ENCODE measurements around the gene GPRIN2. TPM values are rescaled to one million over a fixed set of nuclear protein-coding genes. Genes with fewer than 3 reads are reported as not detected.

The GPRIN2 gene
- total and polyA plus RNA-seq, 4 donors = 17.7 to 36.5 (median 29.1) TPM

DNA sequence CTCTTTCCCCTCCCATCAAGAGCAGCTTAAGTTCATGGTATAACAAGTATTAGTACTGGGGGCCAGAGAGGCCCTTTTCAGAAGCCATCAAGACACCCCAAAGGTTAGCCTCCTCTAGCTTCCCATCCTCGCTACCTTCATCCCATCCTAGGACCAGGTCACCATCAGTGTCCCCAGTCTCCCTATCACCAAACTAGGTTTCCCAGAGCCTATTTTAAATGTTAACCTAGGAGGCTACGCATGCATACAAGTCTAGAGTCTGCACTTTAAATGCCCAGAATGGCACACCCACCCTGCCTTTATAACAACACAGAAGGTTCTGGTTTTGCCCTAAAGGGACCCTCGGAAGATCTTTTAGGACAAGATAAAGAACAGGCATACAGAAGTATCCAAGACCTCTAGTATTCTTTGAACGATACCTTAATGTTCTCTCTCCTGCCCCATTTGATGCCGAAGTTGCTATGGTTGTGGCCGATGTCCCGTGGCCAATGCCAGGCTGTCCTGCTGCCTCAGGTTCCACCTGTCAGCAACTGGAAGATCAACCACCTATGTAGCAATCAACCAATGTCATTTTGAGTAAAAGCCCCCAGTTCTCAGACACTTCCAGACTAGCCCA lies 2.2 kb downstream of the GPRIN2 start:
- Histone ChIP-seq H3K4me1 (ENCODE audit: control insufficient read depth in 5 of 5, insufficient read depth in 5 of 5, low read length in 5 of 5) (peaks cover 0 to 14% (median 0%) of the 10 kb centered on the region in 5 donors), H3K27me3 (ENCODE audit: control insufficient read depth in 3 of 3, insufficient read depth in 3 of 3, low read length in 2 of 3) (peaks cover 0 to 10% (median 10%) of the 10 kb centered on the region in 3 donors), H3K36me3 (ENCODE audit: control insufficient read depth in 4 of 4, insufficient read depth in 4 of 4, low read length in 4 of 4) (peaks cover 0 to 4% (median 0%) of the 10 kb centered on the region in 4 donors), H3K27ac (ENCODE audit: low read depth in 1 of 2, low read length in 1 of 2) (no peak overlapping the region), H3K9me3 (ENCODE audit: control insufficient read depth in 4 of 4, insufficient read depth in 3 of 4, low read length in 3 of 4) (peaks cover 0 to 3% (median 0%) of the 10 kb centered on the region in 4 donors), H3K9ac (ENCODE audit: insufficient read depth in 1 of 2, low read length in 2 of 2) (no peak overlapping the region), H3K4me3 (no peak overlapping the region)
- TF ChIP-seq CTCF (IDR thresholded peaks at IDR 0.05; ENCODE audit: control extremely low read depth, extremely low read depth) = no peak
- no peak for ATAC-seq (ENCODE audit: insufficient read depth, low FRiP score)
- no peak for DNase-seq
- 91 to 92% methylated on average over 7 of the region's 7 CpGs for WGBS, 2 donors

- peaks cover 0 to 3% (median 0%) of the 10 kb centered on the region in 4 donors for H3K9me3 ChIP-seq (ENCODE audit: control insufficient read depth in 4 of 4, insufficient read depth in 3 of 4, low read length in 3 of 4)
- peak in 1 of 3 donors; percentile 18 for DNase-seq
- H3K27ac ChIP-seq (ENCODE audit: low read depth in 1 of 2, low read length in 1 of 2) = no peak overlapping the region
- no peak for ATAC-seq (ENCODE audit: insufficient read depth, low FRiP score)
- H3K4me3 ChIP-seq = no peak overlapping the region
- H3K9ac ChIP-seq (ENCODE audit: insufficient read depth in 1 of 2, low read length in 2 of 2) = peak overlapping the region in 1 of 2 donors; percentile 16
- 78 to 89% methylated on average over 2 of the region's 2 CpGs for WGBS, 2 donors
- H3K4me1 ChIP-seq (ENCODE audit: control insufficient read depth in 5 of 5, insufficient read depth in 5 of 5, low read length in 5 of 5) = peaks cover 0 to 14% (median 0%) of the 10 kb centered on the region in 5 donors
- TF ChIP-seq CTCF (IDR thresholded peaks at IDR 0.05; ENCODE audit: control extremely low read depth, extremely low read depth) = no peak
- H3K36me3 ChIP-seq (ENCODE audit: control insufficient read depth in 4 of 4, insufficient read depth in 4 of 4, low read length in 4 of 4) = peaks cover 0 to 4% (median 0%) of the 10 kb centered on the region in 4 donors
- H3K27me3 ChIP-seq (ENCODE audit: control insufficient read depth in 3 of 3, insufficient read depth in 3 of 3, low read length in 2 of 3) = peaks cover 0 to 8% (median 8%) of the 10 kb centered on the region in 3 donors
These were observed 3.0 kb downstream of the GPRIN2 start for GRCh38 chr10:46553238-46554049.

GRCh38 chr10:46552526-46553237 lies 3.8 kb downstream of the GPRIN2 start:
- peak overlapping the region in 1 of 2 donors; percentile 16 for H3K9ac ChIP-seq (ENCODE audit: insufficient read depth in 1 of 2, low read length in 2 of 2)
- ATAC-seq (ENCODE audit: insufficient read depth, low FRiP score) = no peak
- no peak for TF ChIP-seq CTCF (IDR thresholded peaks at IDR 0.05; ENCODE audit: control extremely low read depth, extremely low read depth)
- no peak overlapping the region for H3K27ac ChIP-seq (ENCODE audit: low read depth in 1 of 2, low read length in 1 of 2)
- 90 to 94% methylated on average over 10 of the region's 10 CpGs for WGBS, 2 donors
- no peak overlapping the region for H3K4me3 ChIP-seq
- peaks cover 0 to 3% (median 0%) of the 10 kb centered on the region in 4 donors for H3K9me3 ChIP-seq (ENCODE audit: control insufficient read depth in 4 of 4, insufficient read depth in 3 of 4, low read length in 3 of 4)
- no peak for DNase-seq
- H3K36me3 ChIP-seq (ENCODE audit: control insufficient read depth in 4 of 4, insufficient read depth in 4 of 4, low read length in 4 of 4) = peaks cover 0 to 4% (median 0%) of the 10 kb centered on the region in 4 donors
- peaks cover 0 to 13% (median 0%) of the 10 kb centered on the region in 5 donors for H3K4me1 ChIP-seq (ENCODE audit: control insufficient read depth in 5 of 5, insufficient read depth in 5 of 5, low read length in 5 of 5)
- peaks cover 0 to 6% (median 3%) of the 10 kb centered on the region in 3 donors for H3K27me3 ChIP-seq (ENCODE audit: control insufficient read depth in 3 of 3, insufficient read depth in 3 of 3, low read length in 2 of 3)
